ENCODE results near the gene FLAD1.

FLAD1 gene

GRCh38 chr1:154982897-154983648, at the start of gene FLAD1:
Gene FLAD1, plus strand, starts transcription at chr1:154983344. Its CDS starts 351 bp downstream, at chr1:154983695.
- peak; percentile 85 to 88 for DNase-seq (ENCODE audit: low read depth in 2 of 2)

GRCh38 chr1:154934358-154934948, 48.7 kb upstream of the FLAD1 start:
- no peak for DNase-seq (ENCODE audit: low read depth in 2 of 2)

GRCh38 chr1:154935749-154936554, 47.2 kb upstream of the FLAD1 start:
- no peak for DNase-seq (ENCODE audit: low read depth in 2 of 2)

- peak; percentile 86 to 92 for DNase-seq (ENCODE audit: low read depth in 2 of 2)
Observed at GRCh38 chr1:154936555-154937084, 46.5 kb upstream of the FLAD1 start, which contains the start of gene PMVK. Gene PMVK, minus strand, starts transcription at chr1:154936719. Its CDS starts 34 bp downstream, at chr1:154936685.

- peak; percentile 71 to 74 for DNase-seq (ENCODE audit: low read depth in 2 of 2)
Observed at GRCh38 chr1:154937085-154937987, 45.8 kb upstream of the FLAD1 start.

- no peak for DNase-seq (ENCODE audit: low read depth in 2 of 2)
Observed at GRCh38 chr1:154937988-154938386, 45.2 kb upstream of the FLAD1 start.

GRCh38 chr1:154938604-154939399, 44.3 kb upstream of the FLAD1 start:
- no peak for DNase-seq (ENCODE audit: low read depth in 2 of 2)

- no peak for DNase-seq (ENCODE audit: low read depth in 2 of 2)
Observed at GRCh38 chr1:154940213-154940560, 43.0 kb upstream of the FLAD1 start.

- no peak for DNase-seq (ENCODE audit: low read depth in 2 of 2)
Observed at GRCh38 chr1:154940651-154941194, 42.4 kb upstream of the FLAD1 start.

GRCh38 chr1:154941333-154942013, 41.7 kb upstream of the FLAD1 start:
- no peak for DNase-seq (ENCODE audit: low read depth in 2 of 2)

GRCh38 chr1:154943649-154944400, 39.3 kb upstream of the FLAD1 start:
- DNase-seq (ENCODE audit: low read depth in 2 of 2): no peak

- no peak for DNase-seq (ENCODE audit: low read depth in 2 of 2)
Observed at GRCh38 chr1:154944401-154945159, 38.6 kb upstream of the FLAD1 start.

- DNase-seq (ENCODE audit: low read depth in 2 of 2): no peak
Observed at GRCh38 chr1:154945160-154945961, 37.8 kb upstream of the FLAD1 start.

- DNase-seq (ENCODE audit: low read depth in 2 of 2): no peak
Observed at GRCh38 chr1:154945962-154946850, 36.9 kb upstream of the FLAD1 start.

- no peak for DNase-seq (ENCODE audit: low read depth in 2 of 2)
Observed at GRCh38 chr1:154948079-154948478, 35.1 kb upstream of the FLAD1 start.
